HepG2 (cell line): ENCODE results near the gene SEMA7A. TPM values are rescaled to one million over a fixed set of nuclear protein-coding genes. Genes with fewer than 3 reads are reported as not detected.
A peak's percentile ranks its signal among the peaks of the same experiment; 100 is the strongest.

Experiments used
- ATAC-seq: fragments of 200-7000 bp; cut with Tn5 transposase; 3 replicates; pipeline ENCODE4 v1.9.1; 2020; ENCODE audit warnings: mild to moderate bottlenecking, moderate library complexity
- BruUV-seq: library from RNA; stranded (reverse); fragments of 400-500 nt; replicated peaks from 2 replicates; lab custom pipeline; 2021; lab: Mats Ljungman, UMichigan
- CTCF ChIA-PET: fragments of 300-600 bp; formaldehyde crosslinking; extraction: SDS; loops from one replicate; lab custom pipeline; 2021; ENCODE audit warnings: low total read pairs, inconsistent platforms, low intra/inter-chr PET ratio; lab: Yijun Ruan, JAX
- POLR2A ChIA-PET: fragments of 350-600 bp; sonication (Branson Sonifier 250); formaldehyde crosslinking; loops from one replicate; lab custom pipeline; 2020; ENCODE audit warnings: antibody characterized with exemption, inconsistent platforms; lab: Yijun Ruan, JAX
- DNase-seq: peaks from one replicate; pipeline ENCODE4 v3.0.0-alpha.2; 2015; ENCODE audit warnings: low spot score
- FAIRE-seq: peaks from 3 replicates; lab custom pipeline; 2011; peaks lifted over from hg19 to GRCh38; lab: Jason Lieb, UNC
- H2AFZ ChIP-seq: one replicate; pipeline ENCODE4 v1.6.1; 2011; ENCODE audit warnings: low read length, inconsistent platforms
- H3K27ac ChIP-seq: fragments of 300-600 bp; 3 replicates; pipeline ENCODE4 v1.8.0; 2011; ENCODE audit warnings: mixed run types, mild to moderate bottlenecking, mixed read lengths, low read length, inconsistent platforms; ENCODE audit not compliant: insufficient read depth; ENCODE audit errors: extremely low read length
- H3K27me3 ChIP-seq, 2 experiments: fragments of 200-600 bp in 1 of 2; 2 replicates in 1 of 2; 3 replicates in 1 of 2; pipeline versions ENCODE4 v1.6.0 to v1.8.0; 2011; ENCODE audit warnings: low read length in 2 of 2, mild to moderate bottlenecking in 2 of 2, moderate library complexity in 2 of 2, inconsistent platforms in 1 of 2; ENCODE audit not compliant: insufficient read depth in 2 of 2, control insufficient read depth in 1 of 2
- H3K36me3 ChIP-seq, 2 experiments: fragments of 200-600 bp in 1 of 2; replicated peaks in 1 of 2; 2 replicates in 1 of 2; 3 replicates in 1 of 2; pipeline versions ENCODE4 v1.5.1 to v1.8.0; 2011; ENCODE audit warnings: low read length in 2 of 2, inconsistent platforms in 1 of 2; ENCODE audit not compliant: insufficient read depth in 2 of 2, control insufficient read depth in 1 of 2
- H3K4me1 ChIP-seq: 2 replicates; pipeline ENCODE4 v1.5.1; 2012; ENCODE audit warnings: low read length, inconsistent platforms; ENCODE audit not compliant: insufficient read depth
- H3K4me2 ChIP-seq: 2 replicates; pipeline ENCODE4 v1.6.0; 2011; ENCODE audit warnings: low read depth, low read length, inconsistent platforms
- H3K4me3 ChIP-seq, 3 experiments: fragments of 200-600 bp in 1 of 3; sonication (generic), shearing (Covaris generic) in 1 of 3; replicated peaks in 1 of 3; 2 replicates each; pipeline ENCODE4 v1.5.1; 2011 to 2016; ENCODE audit warnings: low read length in 3 of 3, inconsistent platforms in 2 of 3, low read depth in 2 of 3, mild to moderate bottlenecking in 2 of 3, control low read depth in 1 of 3, mixed read lengths in 1 of 3; ENCODE audit not compliant: insufficient read depth in 1 of 3
- H3K79me2 ChIP-seq: one replicate; pipeline ENCODE4 v1.6.1; 2011; ENCODE audit warnings: low read length, inconsistent platforms; ENCODE audit not compliant: insufficient read depth
- H3K9ac ChIP-seq: 2 replicates; pipeline ENCODE4 v1.6.0; 2011; ENCODE audit warnings: mild to moderate bottlenecking, low read depth, low read length, inconsistent platforms; ENCODE audit not compliant: insufficient read depth
- H3K9me3 ChIP-seq: 2 replicates; pipeline ENCODE4 v1.5.1; 2012; ENCODE audit warnings: mild to moderate bottlenecking, low read length
- H4K20me1 ChIP-seq: 2 replicates; pipeline ENCODE4 v1.6.0; 2011; ENCODE audit warnings: inconsistent platforms, mild to moderate bottlenecking, low read length, moderate library complexity; ENCODE audit not compliant: insufficient read depth
- CHCHD3 ChIP-seq: sonication (generic); formaldehyde crosslinking; IDR thresholded peaks from 2 replicates; pipeline ENCODE4 v1.8.0; 2022; ENCODE audit warnings: mild to moderate bottlenecking, missing genetic modification reagents, moderate library complexity
- HNRNPLL ChIP-seq: fragments of 200-400 bp; formaldehyde crosslinking; IDR thresholded peaks from 2 replicates; pipeline ENCODE4 v1.6.1; 2017; ENCODE audit warnings: mild to moderate bottlenecking, low read depth, low read length; ENCODE audit not compliant: poor library complexity, severe bottlenecking
- IKZF1 ChIP-seq: fragments of 450-650 bp; IDR thresholded peaks from 2 replicates; pipeline ENCODE4 v1.7.1; 2016
- JARID2 ChIP-seq: sonication (generic); formaldehyde crosslinking; IDR thresholded peaks from 2 replicates; pipeline ENCODE4 v1.8.1; 2023; ENCODE audit warnings: missing genetic modification reagents, inconsistent platforms; ENCODE audit not compliant: insufficient replicate concordance
- RARA ChIP-seq: IDR thresholded peaks from 2 replicates; pipeline ENCODE4 v1.6.1; 2016; ENCODE audit warnings: missing genetic modification reagents, missing compliant biosample characterization
- SAFB2 ChIP-seq: sonication (generic); formaldehyde crosslinking; IDR thresholded peaks from 2 replicates; pipeline ENCODE4 v1.5.1; 2020; ENCODE audit warnings: missing genetic modification reagents, low read depth, mild to moderate bottlenecking, borderline replicate concordance
- SP140L ChIP-seq: sonication (generic); formaldehyde crosslinking; IDR thresholded peaks from 2 replicates; pipeline ENCODE4 v1.4.0; 2020; ENCODE audit warnings: missing genetic modification reagents, borderline replicate concordance
- THAP7 ChIP-seq: sonication (generic); formaldehyde crosslinking; IDR thresholded peaks from 2 replicates; pipeline ENCODE4 v1.8.1; 2023; ENCODE audit warnings: mild to moderate bottlenecking, missing genetic modification reagents
- ZBTB10 ChIP-seq: sonication (generic); formaldehyde crosslinking; IDR thresholded peaks from 2 replicates; pipeline ENCODE4 v1.4.0; 2020; ENCODE audit warnings: missing genetic modification reagents, borderline replicate concordance
- ZBTB20 ChIP-seq: sonication (generic); formaldehyde crosslinking; IDR thresholded peaks from 2 replicates; pipeline ENCODE4 v1.8.1; 2023; ENCODE audit warnings: missing genetic modification reagents, low read depth, mild to moderate bottlenecking, borderline replicate concordance
- ZNF574 ChIP-seq: sonication (generic); formaldehyde crosslinking; IDR thresholded peaks from 2 replicates; pipeline ENCODE4 v1.4.0; 2020; ENCODE audit warnings: missing genetic modification reagents
- ZNF674 ChIP-seq: sonication (generic); formaldehyde crosslinking; IDR thresholded peaks from 2 replicates; pipeline ENCODE4 v1.5.0; 2020; ENCODE audit warnings: low read depth, mild to moderate bottlenecking, missing genetic modification reagents
- ZNF75D ChIP-seq: sonication (generic); formaldehyde crosslinking; IDR thresholded peaks from 2 replicates; pipeline ENCODE4 v1.8.1; 2023; ENCODE audit warnings: missing genetic modification reagents, mild to moderate bottlenecking, borderline replicate concordance
- ZNF776 ChIP-seq: sonication (generic); formaldehyde crosslinking; IDR thresholded peaks from 2 replicates; pipeline ENCODE4 v1.4.0; 2020; ENCODE audit warnings: mild to moderate bottlenecking, missing genetic modification reagents
- WGBS: methylation state at CpG from one replicate; pipeline ENCODE4 v1.1.6; 2017; ENCODE audit warnings: low lambda C conversion rate; 5-methylcytosine and 5-hydroxymethylcytosine counted together
- in situ Hi-C: cut with HindIII; loops from 2 replicates; pipeline ENCODE4 v1.10.0; 2017; ENCODE audit warnings: low pct_unique_long_range_greater_than_20kb; ENCODE audit not compliant: extremely low pct_ligation_motif_present
- intact Hi-C: fragments of 100-400 bp; cut with micrococcal nuclease; formaldehyde crosslinking; loops from one replicate; pipeline ENCODE4 v1.10.0; 2022; ENCODE audit not compliant: unreplicated experiment
- polyA plus RNA-seq, 8 experiments: library from polyadenylated mRNA; depleted of rRNA in 3 of 8; stranded (reverse) in 7 of 8; unstranded in 1 of 8; fragments of >200 nt; fragmentation: Illumina TruSeq in 4 of 8; extraction: Trizol in 4 of 8; gene quantifications; 2 replicates each; pipeline versions ENCODE4 v1.2.1 to v1.2.3, GENCODE V29; 2011 to 2016; ENCODE audit warnings: low read depth in 4 of 8, missing spikeins in 1 of 8, mixed read lengths in 1 of 8; ENCODE audit not compliant: insufficient read depth in 1 of 8
- total RNA-seq, 5 experiments: library from RNA; depleted of rRNA; stranded (reverse); fragments of >200 nt; fragmentation: Illumina TruSeq; extraction: Trizol; gene quantifications; 2 replicates each; pipeline ENCODE4 v1.2.3, GENCODE V29; 2016; ENCODE audit warnings: low read depth in 1 of 5
- TF ChIP-seq, protein P1 (sequence below): sonication (generic); formaldehyde crosslinking; IDR thresholded peaks from 2 replicates; pipeline ENCODE4 v1.5.0; 2020; ENCODE audit warnings: missing genetic modification reagents

Gene SEMA7A
- total and polyA plus RNA-seq, 2 of the 13 experiments (the other 11 are each of a cell fraction or from before 2014, with no cell fraction given) = 9.0 to 15.8 TPM

- peak overlapping the region; percentile 74 for H3K27ac ChIP-seq
- peak overlapping the region; percentile 61 for H3K4me2 ChIP-seq
- in situ Hi-C loops (no loop called here), intact Hi-C loops (no loop called here)
- no TSS peak for BruUV-seq
- H3K36me3 ChIP-seq = peaks cover 5 to 18% of the 10 kb centered on the region in 2 experiments; a peak in 4 of 5 replicates
- no peaks in the 10 kb centered on the region for H3K27me3 ChIP-seq
- H3K9me3 ChIP-seq = no peaks in the 10 kb centered on the region
- no peaks in the 10 kb centered on the region for H4K20me1 ChIP-seq
- peaks cover 85% of the 10 kb centered on the region for H3K4me1 ChIP-seq
- peak overlapping the region; percentile 67 for H3K9ac ChIP-seq
- POLR2A ChIA-PET = interaction anchor here (0.7 to 8.1 kb wide), 8 partner anchors 9 to 40 kb away, joined by 3 to 107 read pairs (median 8); partner anchors contain the start of genes SEMA7A and UBL7
- peak overlapping the region in 1 of 3 experiments; percentile 30; a peak in 1 of 6 replicates for H3K4me3 ChIP-seq
- no peak overlapping the region for H2AFZ ChIP-seq
- 53% methylated on average over 11 of the region's 20 CpGs for WGBS
- peaks cover 47% of the 10 kb centered on the region for H3K79me2 ChIP-seq
- FAIRE-seq (peak; percentile 67), DNase-seq (peak; percentile 79), ATAC-seq (peak; percentile 48)
- CTCF ChIA-PET = no interaction called here
- TF ChIP-seq CHCHD3 (CRISPR knock-in tag) = no peak
- peak; percentile 72 for TF ChIP-seq RARA
- TF ChIP-seq ZBTB20 (CRISPR knock-in tag) = no peak
- TF ChIP-seq SAFB2 (CRISPR knock-in tag) = no peak
- no peak for TF ChIP-seq IKZF1
- peak; percentile 56 for TF ChIP-seq ZNF574
- no peak for TF ChIP-seq ZBTB10 (CRISPR knock-in tag)
- peak; percentile 40; the same call in 1 of the 2 replicates for TF ChIP-seq ZNF776 (CRISPR knock-in tag)
- TF ChIP-seq SP140L (CRISPR knock-in tag) = no peak
- TF ChIP-seq JARID2 (CRISPR knock-in tag) = no peak
- no peak for TF ChIP-seq ZNF75D
- TF ChIP-seq, protein P1, sequence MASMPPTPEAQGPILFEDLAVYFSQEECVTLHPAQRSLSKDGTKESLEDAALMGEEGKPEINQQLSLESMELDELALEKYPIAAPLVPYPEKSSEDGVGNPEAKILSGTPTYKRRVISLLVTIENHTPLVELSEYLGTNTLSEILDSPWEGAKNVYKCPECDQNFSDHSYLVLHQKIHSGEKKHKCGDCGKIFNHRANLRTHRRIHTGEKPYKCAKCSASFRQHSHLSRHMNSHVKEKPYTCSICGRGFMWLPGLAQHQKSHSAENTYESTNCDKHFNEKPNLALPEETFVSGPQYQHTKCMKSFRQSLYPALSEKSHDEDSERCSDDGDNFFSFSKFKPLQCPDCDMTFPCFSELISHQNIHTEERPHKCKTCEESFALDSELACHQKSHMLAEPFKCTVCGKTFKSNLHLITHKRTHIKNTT = no peak
- peak; percentile 45 for TF ChIP-seq HNRNPLL
- no peak for TF ChIP-seq ZNF674 (CRISPR knock-in tag)
- TF ChIP-seq THAP7 (CRISPR knock-in tag) = no peak
Observed at GRCh38 chr15:74421302-74422245, 12.2 kb downstream of the SEMA7A start.
